Stimulated activated memory B cell treated with anti-CD40 and anti-IgM and Interleukin-4, amounts not matched to agents 10 μg/mL and 1 μg/mL and 100 μg/mL, for 72 hours (primary cell): ENCODE results near the gene GJB2.

Experiments
- ATAC-seq: fragments of 150-1000 bp; cut with Tn5 transposase; 2 replicates; pipeline ENCODE4 v1.10.0; 2021
- H3K27ac Mint-ChIP-seq: one replicate; pipeline ENCODE4 v1.8.0; 2022; ENCODE audit warnings: mild to moderate bottlenecking, mixed read lengths
- H3K27me3 Mint-ChIP-seq: one replicate; pipeline ENCODE4 v1.8.0; 2022; ENCODE audit warnings: mixed read lengths
- H3K36me3 Mint-ChIP-seq: one replicate; pipeline ENCODE4 v1.8.0; 2022; ENCODE audit warnings: mixed read lengths
- H3K4me1 Mint-ChIP-seq: one replicate; pipeline ENCODE4 v1.8.0; 2022; ENCODE audit warnings: mixed read lengths
- H3K4me3 Mint-ChIP-seq: one replicate; pipeline ENCODE4 v1.8.0; 2022; ENCODE audit warnings: mild to moderate bottlenecking, moderate library complexity, mixed read lengths
- H3K9me3 Mint-ChIP-seq: one replicate; pipeline ENCODE4 v1.8.0; 2022; ENCODE audit warnings: mixed read lengths

Gene GJB2

DNA sequence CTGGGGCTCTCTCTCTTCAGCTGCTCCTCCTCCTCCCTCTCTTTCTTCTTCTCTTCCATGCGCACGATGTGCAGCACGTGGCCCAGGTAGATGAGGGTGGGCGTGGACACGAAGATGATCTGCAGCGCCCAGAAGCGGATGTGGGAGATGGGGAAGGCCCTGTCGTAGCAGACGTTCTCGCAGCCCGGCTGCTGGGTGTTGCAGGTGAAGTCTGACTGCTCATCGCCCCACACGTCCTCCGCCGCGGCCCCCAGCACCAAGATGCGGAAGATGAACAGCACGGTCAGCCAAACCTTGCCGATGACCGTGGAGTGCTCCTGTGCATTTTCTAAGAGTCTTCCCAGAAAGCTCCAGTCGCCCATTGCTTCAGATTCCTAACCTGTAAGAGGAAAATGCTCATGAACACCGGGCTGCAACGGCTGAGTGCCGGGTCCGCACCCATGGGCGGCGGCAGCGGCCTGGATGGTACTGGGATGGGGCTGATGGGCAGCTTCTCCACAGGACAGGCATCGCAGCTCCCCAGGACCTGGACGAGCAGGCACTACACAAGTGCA lies 49.7 kb downstream of the GJB2 start:
- Mint-ChIP-seq H3K27ac (no peak overlapping the region), H3K9me3 (no peaks in the 10 kb centered on the region), H3K36me3 (peaks cover 7% of the 10 kb centered on the region), H3K27me3 (peaks cover 31% of the 10 kb centered on the region), H3K4me3 (no peak overlapping the region), H3K4me1 (no peaks in the 10 kb centered on the region)
- ATAC-seq = no peak

DNA sequence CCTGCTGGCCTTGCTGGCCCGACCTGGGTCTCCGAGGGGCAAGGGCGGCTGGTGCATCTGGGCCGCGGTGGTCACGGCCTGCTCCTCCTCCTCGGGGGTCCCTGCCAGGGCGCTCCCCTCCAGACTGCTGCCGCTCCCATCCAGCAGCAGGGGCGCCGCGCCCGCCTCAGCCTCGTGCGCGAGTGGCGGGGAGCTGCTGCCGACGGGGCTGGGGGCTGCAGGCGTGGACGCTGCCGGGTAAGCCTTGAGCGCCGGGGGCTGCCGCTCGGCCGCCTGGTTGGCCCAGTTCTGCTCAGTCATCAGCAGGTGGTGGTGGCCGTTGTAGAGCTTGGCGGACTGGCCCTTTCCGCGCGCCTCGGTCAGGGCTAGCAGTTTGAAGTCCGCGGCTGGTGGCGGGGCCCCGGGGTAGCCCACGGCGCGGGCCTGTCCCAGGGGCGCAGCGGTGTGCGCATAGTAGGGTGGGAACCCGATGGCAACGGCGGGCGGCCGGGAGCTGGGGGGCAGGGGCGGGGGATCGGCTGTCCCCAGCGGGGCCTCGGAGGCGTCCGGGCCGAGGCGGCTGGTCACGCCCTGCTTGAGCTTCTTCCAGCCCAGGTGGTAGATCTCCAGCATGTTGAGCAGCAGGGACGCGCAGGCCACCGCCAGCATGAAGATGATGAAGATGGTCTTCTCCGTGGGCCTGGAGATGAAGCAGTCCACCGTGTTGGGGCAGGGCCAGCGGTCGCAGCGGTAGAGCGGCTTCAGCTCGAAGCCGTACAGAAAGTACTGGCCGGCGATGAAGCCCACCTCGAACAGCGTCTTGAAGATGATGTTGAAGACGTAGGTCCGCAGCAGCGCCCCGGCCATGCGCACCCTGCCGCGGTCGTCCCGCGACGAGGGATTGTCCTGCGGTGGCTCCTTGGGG lies 50.5 kb downstream of the GJB2 start:
- peaks cover 7% of the 10 kb centered on the region for H3K36me3 Mint-ChIP-seq
- no peak overlapping the region for H3K27ac Mint-ChIP-seq
- H3K27me3 Mint-ChIP-seq = peaks cover 31% of the 10 kb centered on the region
- peaks cover 6% of the 10 kb centered on the region for H3K4me1 Mint-ChIP-seq
- no peak overlapping the region for H3K4me3 Mint-ChIP-seq
- peak; percentile 49 for ATAC-seq
- H3K9me3 Mint-ChIP-seq = no peaks in the 10 kb centered on the region

DNA sequence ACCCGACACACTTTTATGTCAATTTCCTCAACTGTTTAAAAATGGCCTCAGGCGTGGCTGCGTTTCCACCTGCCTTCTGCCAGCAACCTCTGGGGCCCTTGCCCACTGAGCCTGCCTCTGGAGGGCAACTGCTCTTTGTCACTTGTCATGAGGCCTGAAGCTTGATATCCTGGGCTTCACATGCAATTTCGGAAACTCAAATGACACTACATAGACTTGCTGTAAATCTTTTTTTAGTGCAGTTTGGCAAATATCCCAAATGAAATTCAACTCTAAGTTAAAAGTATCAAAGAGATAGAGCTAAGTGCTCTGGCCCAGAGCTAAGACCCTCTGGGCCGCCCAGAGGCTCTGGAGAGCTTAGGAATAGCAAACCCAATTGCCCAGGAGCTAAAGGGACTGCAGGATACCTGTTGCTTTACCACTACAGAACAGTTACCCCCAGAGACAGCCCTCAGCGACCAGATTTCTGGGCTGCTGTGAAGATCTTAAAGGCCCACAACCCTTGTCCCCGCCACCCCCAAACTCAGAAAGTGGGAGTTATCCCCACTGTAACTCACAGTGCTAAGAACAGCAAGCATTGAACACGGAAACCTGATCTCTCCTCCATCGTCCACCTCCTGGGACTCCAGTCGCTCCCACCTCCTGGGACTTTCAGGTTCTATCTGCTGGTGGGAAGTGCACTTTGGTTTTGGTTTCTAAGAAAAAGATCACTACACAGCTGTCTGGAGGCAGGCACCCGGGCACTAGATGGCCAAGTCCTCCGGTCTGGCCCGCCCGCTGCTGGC lies 51.3 kb downstream of the GJB2 start:
- H3K27me3 Mint-ChIP-seq = peaks cover 31% of the 10 kb centered on the region

GRCh38 chr13:20140487-20140886 lies 52.3 kb downstream of the GJB2 start:
- no peaks in the 10 kb centered on the region for H3K9me3 Mint-ChIP-seq
- no peak overlapping the region for H3K4me3 Mint-ChIP-seq
- peaks cover 7% of the 10 kb centered on the region for H3K36me3 Mint-ChIP-seq
- no peak overlapping the region for H3K27ac Mint-ChIP-seq
- H3K27me3 Mint-ChIP-seq = peaks cover 25% of the 10 kb centered on the region
- ATAC-seq = no peak
- H3K4me1 Mint-ChIP-seq = peaks cover 6% of the 10 kb centered on the region

More for the DNA sequence above, 51.3 kb downstream of the GJB2 start:
- Mint-ChIP-seq H3K4me3 (no peak overlapping the region), H3K9me3 (no peaks in the 10 kb centered on the region), H3K4me1 (peaks cover 6% of the 10 kb centered on the region), H3K36me3 (peaks cover 7% of the 10 kb centered on the region), H3K27ac (no peak overlapping the region)
- no peak for ATAC-seq

GRCh38 chr13:20137875-20138274 lies 54.9 kb downstream of the GJB2 start:
- peaks cover 6% of the 10 kb centered on the region for H3K4me1 Mint-ChIP-seq
- no peak overlapping the region for H3K4me3 Mint-ChIP-seq
- H3K27ac Mint-ChIP-seq = no peak overlapping the region
- peaks cover 1% of the 10 kb centered on the region for H3K36me3 Mint-ChIP-seq
- peaks cover 3% of the 10 kb centered on the region for H3K27me3 Mint-ChIP-seq
- no peak for ATAC-seq
- no peaks in the 10 kb centered on the region for H3K9me3 Mint-ChIP-seq
